Upper lobe of left lung (tissue), 4 donors: ENCODE data around the gene PRXL2A.

Experiments
- CTCF ChIP-seq, 6 experiments: fragments of 450-650 bp in 4 of 6; fragments of 200-600 bp in 2 of 6; sonication (generic) in 2 of 6; IDR thresholded peaks; one replicate each; pipeline ENCODE4 v1.5.1; 2016 to 2019; ENCODE audit warnings: antibody characterized with exemption in 6 of 6
- POLR2A ChIP-seq, 4 donors: fragments of 450-650 bp; IDR thresholded peaks; one replicate each; pipeline ENCODE4 v1.5.1; 2016 to 2017; ENCODE audit warnings: antibody characterized with exemption in 4 of 4, mild to moderate bottlenecking in 2 of 4

GRCh38 chr10:80408242-80409101, at the start of gene PRXL2A:
- peak in 3 of 6 experiments; percentile 15 to 19 (median 18) for TF ChIP-seq CTCF (IDR thresholded peaks at IDR 0.05)
- TF ChIP-seq POLR2A (IDR thresholded peaks at IDR 0.05) = peak in 3 of 4 donors; percentile 30 to 65 (median 65)
